WTC11 (cell line): ENCODE measurements around the gene HOXC4. TPM values are rescaled to one million over a fixed set of nuclear protein-coding genes. Genes with fewer than 3 reads are reported as not detected.

Source experiments
- ATAC-seq: fragments of 200-7000 bp; cut with Tn5 transposase; 2 replicates; pipeline ENCODE4 v1.10.0; 2021; ENCODE audit warnings: mild to moderate bottlenecking, moderate library complexity
- CTCF ChIA-PET: fragments of 300-600 bp; sonication (Branson Sonifier 250); formaldehyde crosslinking; loops from one replicate; lab custom pipeline; 2021; ENCODE audit warnings: antibody characterized with exemption; lab: Charles Lee
- POLR2A ChIA-PET: fragments of 350-600 bp; sonication (Branson Sonifier 250); formaldehyde crosslinking; loops from one replicate; lab custom pipeline; 2021; ENCODE audit warnings: antibody characterized with exemption; lab: Charles Lee
- DNase-seq: peaks from one replicate; pipeline ENCODE4 v3.0.0; 2021; ENCODE audit warnings: low spot score
- H3K27ac Mint-ChIP-seq: 2 replicates; pipeline ENCODE4 v1.8.0; 2021; ENCODE audit warnings: mixed read lengths
- H3K27me3 Mint-ChIP-seq: 2 replicates; pipeline ENCODE4 v1.8.0; 2021; ENCODE audit warnings: low read depth, mild to moderate bottlenecking, moderate library complexity, mixed read lengths
- H3K36me3 Mint-ChIP-seq: 2 replicates; pipeline ENCODE4 v1.8.0; 2021; ENCODE audit warnings: mixed read lengths
- H3K4me1 Mint-ChIP-seq: 2 replicates; pipeline ENCODE4 v1.8.0; 2022; ENCODE audit warnings: mixed read lengths
- H3K4me3 Mint-ChIP-seq: 2 replicates; pipeline ENCODE4 v1.8.0; 2021; ENCODE audit warnings: mild to moderate bottlenecking, moderate library complexity, mixed read lengths
- H3K9me3 Mint-ChIP-seq: 2 replicates; pipeline ENCODE4 v1.8.0; 2021; ENCODE audit warnings: mixed read lengths
- ATF3 ChIP-seq: sonication (generic); formaldehyde crosslinking; conservative IDR thresholded peaks from 2 replicates; pipeline ENCODE4 v1.8.1; 2022; ENCODE audit warnings: mild to moderate bottlenecking, missing genetic modification reagents
- ATF6 ChIP-seq: sonication (generic); formaldehyde crosslinking; IDR thresholded peaks from 2 replicates; pipeline ENCODE4 v1.8.1; 2023; ENCODE audit warnings: mild to moderate bottlenecking, missing genetic modification reagents
- E2F1 ChIP-seq: sonication (generic); formaldehyde crosslinking; IDR thresholded peaks from 2 replicates; pipeline ENCODE4 v1.8.0; 2022; ENCODE audit warnings: mild to moderate bottlenecking, missing genetic modification reagents
- E2F5 ChIP-seq: sonication (generic); formaldehyde crosslinking; IDR thresholded peaks from 2 replicates; pipeline ENCODE4 v1.8.1; 2022; ENCODE audit warnings: mild to moderate bottlenecking, moderate library complexity, missing genetic modification reagents
- KAT7 ChIP-seq: sonication (generic); formaldehyde crosslinking; IDR thresholded peaks from 2 replicates; pipeline ENCODE4 v1.8.1; 2023; ENCODE audit warnings: missing genetic modification reagents, mild to moderate bottlenecking, borderline replicate concordance
- MXD4 ChIP-seq: fragments of 250-450 bp; sonication (Bioruptor Pico); IDR thresholded peaks from 2 replicates; pipeline ENCODE4 v1.8.0; 2021; ENCODE audit warnings: mild to moderate bottlenecking, moderate library complexity, borderline replicate concordance
- NFATC4 ChIP-seq: fragments of 250-450 bp; sonication (Bioruptor Pico); IDR thresholded peaks from 2 replicates; pipeline ENCODE4 v1.9.0; 2021; ENCODE audit warnings: mild to moderate bottlenecking
- NFE2L1 ChIP-seq: sonication (generic); formaldehyde crosslinking; IDR thresholded peaks from 2 replicates; pipeline ENCODE4 v1.8.1; 2023; ENCODE audit warnings: missing genetic modification reagents
- NFYB ChIP-seq: sonication (generic); formaldehyde crosslinking; conservative IDR thresholded peaks from 2 replicates; pipeline ENCODE4 v1.8.0; 2022; ENCODE audit warnings: low read depth, missing genetic modification reagents
- NR3C1 ChIP-seq: sonication (generic); formaldehyde crosslinking; conservative IDR thresholded peaks from 2 replicates; pipeline ENCODE4 v1.8.1; 2023; ENCODE audit warnings: low read depth, mild to moderate bottlenecking, missing genetic modification reagents
- OVOL2 ChIP-seq: fragments of 250-450 bp; sonication (Bioruptor Pico); IDR thresholded peaks from 2 replicates; pipeline ENCODE4 v1.9.0; 2021; ENCODE audit warnings: mild to moderate bottlenecking, borderline replicate concordance
- PREB ChIP-seq: sonication (generic); formaldehyde crosslinking; IDR thresholded peaks from 2 replicates; pipeline ENCODE4 v1.8.1; 2022; ENCODE audit warnings: mild to moderate bottlenecking, missing genetic modification reagents, moderate library complexity, borderline replicate concordance
- SMAD3 ChIP-seq: sonication (generic); formaldehyde crosslinking; IDR thresholded peaks from 2 replicates; pipeline ENCODE4 v1.8.0; 2022; ENCODE audit warnings: missing genetic modification reagents, mild to moderate bottlenecking, borderline replicate concordance
- USF2 ChIP-seq: sonication (generic); formaldehyde crosslinking; IDR thresholded peaks from 2 replicates; pipeline ENCODE4 v1.8.1; 2023; ENCODE audit warnings: mild to moderate bottlenecking, missing genetic modification reagents, moderate library complexity
- ZBTB21 ChIP-seq: sonication (generic); formaldehyde crosslinking; IDR thresholded peaks from 2 replicates; pipeline ENCODE4 v1.8.1; 2023; ENCODE audit warnings: mild to moderate bottlenecking, missing genetic modification reagents, borderline replicate concordance
- ZBTB43 ChIP-seq: sonication (generic); formaldehyde crosslinking; IDR thresholded peaks from 2 replicates; pipeline ENCODE4 v1.8.1; 2023; ENCODE audit warnings: mild to moderate bottlenecking, missing genetic modification reagents
- ZNF121 ChIP-seq: sonication (generic); formaldehyde crosslinking; IDR thresholded peaks from 2 replicates; pipeline ENCODE4 v1.8.0; 2023; ENCODE audit warnings: missing genetic modification reagents
- ZNF263 ChIP-seq: sonication (generic); formaldehyde crosslinking; IDR thresholded peaks from 2 replicates; pipeline ENCODE4 v1.8.1; 2022; ENCODE audit warnings: low read depth, mild to moderate bottlenecking, moderate library complexity, missing genetic modification reagents
- ZNF671 ChIP-seq: fragments of 250-450 bp; sonication (Bioruptor Pico); IDR thresholded peaks from 2 replicates; pipeline ENCODE4 v1.8.0; 2021; ENCODE audit warnings: mild to moderate bottlenecking
- total RNA-seq: library from RNA; stranded (reverse); gene quantifications from 3 replicates; pipeline ENCODE4 v1.2.3, GENCODE V29; 2021

Gene HOXC4
- total RNA-seq, 1 experiment from 2014 or later: 0.46 TPM

- H3K4me3 Mint-ChIP-seq: no peak overlapping the region
- POLR2A ChIA-PET: no interaction called here
Observed at GRCh38 chr12:54056110-54056509, 2.5 kb downstream of the HOXC4 start.

GRCh38 chr12:54058128-54058768, 4.6 kb downstream of the HOXC4 start:
- ChIA-PET POLR2A (no interaction called here), CTCF (interaction anchor here (1.7 kb wide), 1 partner anchor 26 kb away, joined by 14 read pairs; the partner anchor contains the start of gene HOXC5)
- Mint-ChIP-seq H3K36me3 (no peaks in the 10 kb centered on the region), H3K27me3 (peaks cover 100% of the 10 kb centered on the region), H3K27ac (no peak overlapping the region), H3K4me1 (peaks cover 64% of the 10 kb centered on the region), H3K9me3 (no peaks in the 10 kb centered on the region), H3K4me3 (peak overlapping the region; percentile 5)
- TF ChIP-seq MXD4 (CRISPR knock-in tag) (no peak), USF2 (CRISPR knock-in tag) (no peak), NFYB (CRISPR knock-in tag) (no peak), ZNF671 (CRISPR knock-in tag) (no peak), NFE2L1 (CRISPR knock-in tag) (no peak), KAT7 (no peak), ZNF263 (CRISPR knock-in tag) (no peak), ZBTB43 (no peak), ATF3 (no peak), E2F5 (no peak), PREB (CRISPR knock-in tag) (no peak), OVOL2 (CRISPR knock-in tag) (no peak), NFATC4 (CRISPR knock-in tag) (no peak), NR3C1 (no peak), E2F1 (no peak), ZNF121 (CRISPR knock-in tag) (no peak), ZBTB21 (CRISPR knock-in tag) (no peak), ATF6 (CRISPR knock-in tag) (no peak)
- DNase-seq: no peak
- peak; percentile 8; the same call in 1 of the 2 replicates for ATAC-seq

More at GRCh38 chr12:54056110-54056509, 2.5 kb downstream of the HOXC4 start:
- CTCF ChIA-PET: interaction anchor here (0.8 to 1.4 kb wide), 3 partner anchors 24 to 145 kb away, joined by 3 to 5 read pairs (median 4); no protein-coding TSS in a partner anchor
- no peak for ATAC-seq
- Mint-ChIP-seq H3K27me3 (peaks cover 100% of the 10 kb centered on the region), H3K9me3 (no peaks in the 10 kb centered on the region), H3K36me3 (no peaks in the 10 kb centered on the region), H3K4me1 (peaks cover 69% of the 10 kb centered on the region)
- TF ChIP-seq SMAD3 (CRISPR knock-in tag): no peak
- TF ChIP-seq, all 79 proteins: peak for 0
- no peak overlapping the region for H3K27ac Mint-ChIP-seq
- no peak for DNase-seq
